NB4 (cell line): Measurements from ENCODE around the gene UTY.

ENCODE experiments used
- DNase-seq: peaks from one replicate; pipeline ENCODE4 v3.0.0; 2010; ENCODE audit warnings: low read depth
- H3K4me3 ChIP-seq: one replicate; pipeline ENCODE4 v1.5.1; 2011; ENCODE audit warnings: mild to moderate bottlenecking, low read depth, low read length, moderate library complexity
- CTCF ChIP-seq: IDR thresholded peaks from one replicate; pipeline ENCODE4 v1.5.1; 2012; ENCODE audit warnings: low read depth, low read length
- MAX ChIP-seq: IDR thresholded peaks from 2 replicates; pipeline ENCODE4 v1.6.1; 2011; ENCODE audit warnings: low read depth, low read length
- MYC ChIP-seq: IDR thresholded peaks from 2 replicates; pipeline ENCODE4 v1.6.1; 2011; ENCODE audit warnings: low read depth, low read length
- POLR2A ChIP-seq: IDR thresholded peaks from 2 replicates; pipeline ENCODE4 v1.6.1; 2011; ENCODE audit warnings: mild to moderate bottlenecking; ENCODE audit not compliant: insufficient read length; ENCODE audit errors: extremely low read depth

The UTY gene

GRCh38 chrY:13445566-13445965 is 34.3 kb downstream of the UTY start:
- DNase-seq = no peak
- no peak overlapping the region for H3K4me3 ChIP-seq
- TF ChIP-seq MYC = no peak
- no peak for TF ChIP-seq POLR2A
- no peak for TF ChIP-seq MAX
- no peak for TF ChIP-seq CTCF

- no peak overlapping the region for H3K4me3 ChIP-seq
- no peak for DNase-seq
- no peak for TF ChIP-seq CTCF
- no peak for TF ChIP-seq POLR2A
- no peak for TF ChIP-seq MYC
- TF ChIP-seq MAX = no peak
Measured at GRCh38 chrY:13443146-13443545, 36.7 kb downstream of the UTY start.

- TF ChIP-seq POLR2A (no peak), MAX (no peak), MYC (no peak), CTCF (no peak)
- H3K4me3 ChIP-seq = no peak overlapping the region
- no peak for DNase-seq
Measured at GRCh38 chrY:13440811-13441210, 39.0 kb downstream of the UTY start.

- no peak for DNase-seq
- H3K4me3 ChIP-seq = no peak overlapping the region
- TF ChIP-seq MYC = no peak
- TF ChIP-seq CTCF = no peak
- TF ChIP-seq POLR2A = no peak
- TF ChIP-seq MAX = no peak
Measured at GRCh38 chrY:13435968-13436937, 43.6 kb downstream of the UTY start.

GRCh38 chrY:13435206-13435967 is 44.4 kb downstream of the UTY start:
- no peak for DNase-seq
- no peak overlapping the region for H3K4me3 ChIP-seq
- TF ChIP-seq MAX (no peak), POLR2A (no peak), MYC (no peak), CTCF (no peak)
